ENCODE measurements around the gene AMBRA1.
A peak's percentile ranks its signal among the peaks of the same experiment; 100 is the strongest.

Gene AMBRA1

GRCh38 chr11:46543564-46543963, 50.3 kb downstream of the AMBRA1 start:
- no peaks in the 10 kb centered on the region for H3K9me3 Mint-ChIP-seq
- no peaks in the 10 kb centered on the region for H3K27me3 Mint-ChIP-seq
- H3K4me1 Mint-ChIP-seq, result no peaks in the 10 kb centered on the region
- ATAC-seq (replicated peaks) (no peak), DNase-seq (no peak)
- H3K27ac Mint-ChIP-seq, result no peak overlapping the region
- H3K36me3 Mint-ChIP-seq, result peaks cover 49 to 62% of the 10 kb centered on the region in 2 donors
- no peak overlapping the region for H3K4me3 Mint-ChIP-seq

- Mint-ChIP-seq H3K27me3 (no peaks in the 10 kb centered on the region), H3K27ac (no peak overlapping the region), H3K4me1 (peaks cover 5 to 12% of the 10 kb centered on the region in 2 donors), H3K36me3 (peaks cover 45 to 57% of the 10 kb centered on the region in 2 donors), H3K4me3 (no peak overlapping the region), H3K9me3 (no peaks in the 10 kb centered on the region)
- ATAC-seq (replicated peaks) (no peak), DNase-seq (no peak)
These were observed 52.0 kb downstream of the AMBRA1 start for GRCh38 chr11:46541593-46542371.

- Mint-ChIP-seq H3K27me3 (no peaks in the 10 kb centered on the region), H3K9me3 (no peaks in the 10 kb centered on the region), H3K4me1 (peaks cover 12 to 21% of the 10 kb centered on the region in 2 donors), H3K27ac (no peak overlapping the region), H3K4me3 (no peak overlapping the region), H3K36me3 (peaks cover 39 to 50% of the 10 kb centered on the region in 2 donors)
- no peak for DNase-seq
- no peak for ATAC-seq (replicated peaks)
These were observed 53.0 kb downstream of the AMBRA1 start for GRCh38 chr11:46540807-46541206.

GRCh38 chr11:46537537-46538295, 56.1 kb downstream of the AMBRA1 start:
- no peaks in the 10 kb centered on the region for H3K9me3 Mint-ChIP-seq
- H3K4me1 Mint-ChIP-seq, result peaks cover 16 to 21% of the 10 kb centered on the region in 2 donors
- ATAC-seq (replicated peaks), result peak; percentile 91
- peak; percentile 7 for DNase-seq
- H3K4me3 Mint-ChIP-seq, result no peak overlapping the region
- H3K36me3 Mint-ChIP-seq, result peaks cover 24 to 25% of the 10 kb centered on the region in 2 donors
- no peak overlapping the region for H3K27ac Mint-ChIP-seq
- no peaks in the 10 kb centered on the region for H3K27me3 Mint-ChIP-seq

- H3K4me1 Mint-ChIP-seq, result peaks cover 16 to 21% of the 10 kb centered on the region in 2 donors
These were observed 56.7 kb downstream of the AMBRA1 start for GRCh38 chr11:46537121-46537520.

GRCh38 chr11:46535688-46536087, 58.1 kb downstream of the AMBRA1 start:
- Mint-ChIP-seq H3K9me3 (no peaks in the 10 kb centered on the region), H3K4me3 (no peak overlapping the region), H3K27ac (no peak overlapping the region), H3K36me3 (peaks cover 8% of the 10 kb centered on the region in 2 donors), H3K27me3 (no peaks in the 10 kb centered on the region), H3K4me1 (peaks cover 16 to 21% of the 10 kb centered on the region in 2 donors)
- no peak for DNase-seq
- no peak for ATAC-seq (replicated peaks)

More at GRCh38 chr11:46537121-46537520, 56.7 kb downstream of the AMBRA1 start:
- DNase-seq, result no peak
- no peaks in the 10 kb centered on the region for H3K9me3 Mint-ChIP-seq
- H3K27me3 Mint-ChIP-seq, result no peaks in the 10 kb centered on the region
- H3K27ac Mint-ChIP-seq, result no peak overlapping the region
- no peak overlapping the region for H3K4me3 Mint-ChIP-seq
- no peak for ATAC-seq (replicated peaks)
- peaks cover 19 to 21% of the 10 kb centered on the region in 2 donors for H3K36me3 Mint-ChIP-seq

GRCh38 chr11:46534711-46535110, 59.1 kb downstream of the AMBRA1 start:
- ATAC-seq (replicated peaks), result no peak
- peaks cover 4% of the 10 kb centered on the region in 2 donors for H3K36me3 Mint-ChIP-seq

GRCh38 chr11:46533396-46534100, 60.3 kb downstream of the AMBRA1 start:
- H3K4me3 Mint-ChIP-seq, result no peak overlapping the region
- H3K4me1 Mint-ChIP-seq, result peaks cover 32 to 37% of the 10 kb centered on the region in 2 donors
- H3K27me3 Mint-ChIP-seq, result no peaks in the 10 kb centered on the region
- ATAC-seq (replicated peaks) (no peak), DNase-seq (no peak)
- peaks cover 1 to 4% of the 10 kb centered on the region in 2 donors for H3K36me3 Mint-ChIP-seq
- H3K27ac Mint-ChIP-seq, result no peak overlapping the region
- no peaks in the 10 kb centered on the region for H3K9me3 Mint-ChIP-seq

More at GRCh38 chr11:46534711-46535110, 59.1 kb downstream of the AMBRA1 start:
- H3K27me3 Mint-ChIP-seq, result no peaks in the 10 kb centered on the region
- peaks cover 21 to 25% of the 10 kb centered on the region in 2 donors for H3K4me1 Mint-ChIP-seq
- H3K4me3 Mint-ChIP-seq, result no peak overlapping the region
- no peaks in the 10 kb centered on the region for H3K9me3 Mint-ChIP-seq
- no peak for DNase-seq
- no peak overlapping the region for H3K27ac Mint-ChIP-seq

GRCh38 chr11:46529928-46530574, 63.8 kb downstream of the AMBRA1 start:
- Mint-ChIP-seq H3K4me1 (peaks cover 21 to 27% of the 10 kb centered on the region in 2 donors), H3K27ac (no peak overlapping the region), H3K36me3 (peaks cover 0 to 4% of the 10 kb centered on the region in 2 donors), H3K4me3 (no peak overlapping the region), H3K27me3 (no peaks in the 10 kb centered on the region), H3K9me3 (no peaks in the 10 kb centered on the region)
- DNase-seq (no peak), ATAC-seq (replicated peaks) (no peak)

- peaks cover 21 to 27% of the 10 kb centered on the region in 2 donors for H3K4me1 Mint-ChIP-seq
- no peak overlapping the region for H3K4me3 Mint-ChIP-seq
- ATAC-seq (replicated peaks) (peak; percentile 98), DNase-seq (peak; percentile 55)
- no peaks in the 10 kb centered on the region for H3K9me3 Mint-ChIP-seq
- no peaks in the 10 kb centered on the region for H3K27me3 Mint-ChIP-seq
- H3K27ac Mint-ChIP-seq, result no peak overlapping the region
- H3K36me3 Mint-ChIP-seq, result peaks cover 0 to 4% of the 10 kb centered on the region in 2 donors
These were observed 64.5 kb downstream of the AMBRA1 start for GRCh38 chr11:46529095-46529905.

GRCh38 chr11:46528445-46529094, 65.3 kb downstream of the AMBRA1 start:
- H3K9me3 Mint-ChIP-seq, result no peaks in the 10 kb centered on the region
- no peak overlapping the region for H3K27ac Mint-ChIP-seq
- H3K4me3 Mint-ChIP-seq, result peak overlapping the region in 1 of 2 donors; percentile 25
- ATAC-seq (replicated peaks) (peak; percentile 31 to 45), DNase-seq (no peak)
- no peaks in the 10 kb centered on the region for H3K27me3 Mint-ChIP-seq
- peaks cover 0 to 4% of the 10 kb centered on the region in 2 donors for H3K36me3 Mint-ChIP-seq
- H3K4me1 Mint-ChIP-seq, result peaks cover 21 to 29% of the 10 kb centered on the region in 2 donors

- Mint-ChIP-seq H3K27me3 (no peaks in the 10 kb centered on the region), H3K4me1 (peaks cover 26 to 38% of the 10 kb centered on the region in 2 donors), H3K36me3 (peaks cover 0 to 6% of the 10 kb centered on the region in 2 donors), H3K9me3 (no peaks in the 10 kb centered on the region), H3K4me3 (no peak overlapping the region), H3K27ac (no peak overlapping the region)
- ATAC-seq (replicated peaks), result no peak
- no peak for DNase-seq
These were observed 66.2 kb downstream of the AMBRA1 start for GRCh38 chr11:46527591-46528130.

Measured in stimulated activated naive B cell treated with anti-CD40 and anti-IgM and Interleukin-4, amounts not matched to agents 10 μg/mL and 1 μg/mL and 100 μg/mL, for 72 hours (primary cell).